Activated effector memory CD4-positive, alpha-beta T cell treated with anti-CD3 and anti-CD28 coated beads, Interleukin-2, amount 50 U/mL, for 16 hours (primary cell): ENCODE results near the gene TIMM17A.
A peak's percentile ranks its signal among the peaks of the same experiment; 100 is the strongest.
"Not testable (repeated sequence)": the region's sequence is repeated elsewhere in the genome, so short reads cannot be mapped to it uniquely, and the experiment has no call there.

ENCODE experiments used
- DNase-seq: peaks from one replicate; pipeline ENCODE4 v3.0.0-alpha.2; 2020

The TIMM17A gene

DNA sequence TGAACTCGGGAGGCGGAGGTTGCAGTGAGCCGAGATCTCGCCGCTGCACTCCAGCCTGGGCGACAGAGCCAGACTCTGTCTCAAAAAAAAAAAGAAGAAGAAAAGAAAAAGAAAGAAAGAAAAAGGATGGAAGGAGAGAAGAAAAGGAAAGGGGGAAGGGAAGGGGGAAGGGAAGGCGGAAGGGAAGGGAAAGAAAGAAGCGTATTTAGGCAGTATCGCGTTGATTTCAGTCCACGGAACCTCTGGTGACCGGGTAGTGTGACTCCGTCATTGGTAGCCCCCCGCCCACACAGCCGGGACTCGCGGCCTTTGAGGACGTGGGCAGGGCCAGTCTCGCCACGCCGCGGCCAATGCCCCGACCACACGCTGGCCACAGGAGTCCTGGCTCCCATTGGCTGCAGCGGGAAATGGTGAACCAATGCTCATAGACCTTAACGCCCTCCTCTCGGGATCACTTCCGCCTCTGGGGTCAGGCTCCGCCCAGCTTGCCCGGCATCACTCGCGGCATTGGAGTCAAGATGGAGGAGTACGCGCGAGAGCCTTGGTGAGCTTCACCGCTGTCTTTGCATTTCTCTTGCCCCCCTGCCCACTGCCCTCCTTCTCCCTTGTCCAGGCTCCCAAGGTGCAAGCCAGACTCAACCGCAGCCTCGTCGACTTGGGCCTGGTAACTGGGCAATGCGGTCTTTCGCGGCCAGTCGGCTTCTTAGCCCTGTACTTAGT, at the start of gene TIMM17A:
Gene TIMM17A (plus strand): TSS at position 495 of the 720 bp plus-strand sequence. CDS start 24 bp downstream, at position 519.
- DNase-seq = peak; percentile 98

DNA sequence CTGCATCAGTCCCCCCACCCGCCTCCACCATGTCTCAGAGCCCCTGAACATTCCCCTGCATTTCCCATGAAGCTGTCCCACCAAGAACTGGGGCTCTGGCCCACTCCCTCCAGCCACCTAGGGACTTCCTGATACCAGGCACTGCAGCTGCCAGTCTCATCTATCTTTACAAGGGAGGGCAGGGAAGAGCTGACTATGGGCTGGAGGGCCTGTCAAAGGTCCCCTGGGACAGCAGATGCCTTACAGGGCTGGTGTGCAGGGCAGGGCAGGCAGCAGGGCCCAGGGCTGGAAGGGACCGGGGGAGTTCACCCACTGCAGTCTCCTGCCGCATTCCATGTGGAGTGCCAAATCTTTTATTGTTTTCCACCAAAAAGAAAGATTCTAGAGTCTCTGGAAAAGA, 49.0 kb upstream of the TIMM17A start:
- no peak for DNase-seq

DNA sequence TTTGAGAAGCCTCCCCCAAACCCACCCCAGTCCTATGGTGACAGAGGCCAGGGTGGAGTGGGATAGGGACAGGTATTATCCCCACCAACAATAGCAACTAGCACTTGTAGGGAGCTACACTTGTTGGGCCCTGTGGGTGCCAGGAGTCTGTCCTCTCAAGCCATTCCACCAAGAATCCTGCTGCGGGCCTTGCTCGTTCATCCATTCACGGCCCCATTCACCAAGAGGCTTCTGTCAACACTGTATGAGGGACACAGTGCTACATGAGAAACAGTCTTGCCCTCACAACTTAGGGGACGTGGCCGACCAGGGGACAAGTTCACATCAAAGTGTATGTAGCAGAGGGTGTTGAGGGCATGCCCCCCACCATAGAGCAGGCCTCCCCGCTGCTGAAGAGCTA, 47.7 kb upstream of the TIMM17A start:
- DNase-seq = no peak

DNA sequence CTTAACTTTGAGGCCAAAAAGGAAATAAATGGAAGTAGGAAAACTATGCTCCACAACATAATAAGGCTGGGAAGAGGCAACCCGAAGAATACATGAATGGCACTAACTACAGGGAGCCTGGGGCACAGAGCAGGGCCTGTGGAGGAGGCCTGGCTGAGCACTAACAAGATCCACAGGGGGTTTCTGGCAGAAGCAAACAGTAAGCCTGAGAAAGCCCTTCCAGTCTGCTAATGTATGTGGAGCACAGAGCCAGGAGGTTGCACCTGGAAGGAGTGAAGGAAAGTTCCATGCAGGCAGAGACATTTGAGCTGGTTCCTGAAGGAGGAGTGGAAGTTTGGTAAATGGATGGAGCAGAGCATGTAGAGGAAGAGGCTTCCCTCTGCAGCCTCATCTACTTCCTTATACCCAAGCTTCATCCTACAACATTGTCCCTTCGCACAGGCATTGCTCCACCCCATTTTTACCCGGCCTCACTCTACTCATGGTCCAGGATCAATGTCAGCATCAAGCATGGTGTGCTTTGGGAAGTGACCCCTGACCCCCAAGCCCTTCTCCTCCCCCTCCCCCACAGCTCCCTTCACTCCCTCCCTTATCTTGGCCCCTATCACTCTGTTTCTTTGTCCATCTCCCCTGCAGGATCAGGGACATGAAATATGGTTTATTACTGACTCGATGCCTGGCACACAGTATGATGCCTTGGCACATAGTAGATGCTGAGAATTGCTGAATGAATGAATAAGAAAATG, 43.3 kb upstream of the TIMM17A start:
- DNase-seq = no peak

DNA sequence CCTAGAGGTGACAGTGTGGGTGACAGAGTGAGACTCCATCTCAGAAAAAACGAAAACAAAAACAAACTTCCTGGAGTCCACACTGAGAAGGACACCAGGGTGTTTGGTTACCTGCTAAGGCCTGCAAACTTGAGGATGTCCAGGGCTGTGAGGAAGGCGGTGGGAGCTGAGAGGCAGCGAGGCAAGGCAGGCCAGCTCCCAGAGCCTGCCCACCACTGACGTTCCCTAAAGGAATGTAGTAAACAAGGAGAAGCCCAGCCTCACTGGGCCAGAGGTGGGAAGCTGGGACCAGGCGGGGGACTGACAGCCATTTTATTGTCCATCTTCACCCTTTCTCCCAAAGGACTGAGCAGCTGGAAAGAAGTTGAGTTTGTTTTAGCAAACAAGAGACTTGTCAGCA, 42.5 kb upstream of the TIMM17A start:
- no peak for DNase-seq

DNA sequence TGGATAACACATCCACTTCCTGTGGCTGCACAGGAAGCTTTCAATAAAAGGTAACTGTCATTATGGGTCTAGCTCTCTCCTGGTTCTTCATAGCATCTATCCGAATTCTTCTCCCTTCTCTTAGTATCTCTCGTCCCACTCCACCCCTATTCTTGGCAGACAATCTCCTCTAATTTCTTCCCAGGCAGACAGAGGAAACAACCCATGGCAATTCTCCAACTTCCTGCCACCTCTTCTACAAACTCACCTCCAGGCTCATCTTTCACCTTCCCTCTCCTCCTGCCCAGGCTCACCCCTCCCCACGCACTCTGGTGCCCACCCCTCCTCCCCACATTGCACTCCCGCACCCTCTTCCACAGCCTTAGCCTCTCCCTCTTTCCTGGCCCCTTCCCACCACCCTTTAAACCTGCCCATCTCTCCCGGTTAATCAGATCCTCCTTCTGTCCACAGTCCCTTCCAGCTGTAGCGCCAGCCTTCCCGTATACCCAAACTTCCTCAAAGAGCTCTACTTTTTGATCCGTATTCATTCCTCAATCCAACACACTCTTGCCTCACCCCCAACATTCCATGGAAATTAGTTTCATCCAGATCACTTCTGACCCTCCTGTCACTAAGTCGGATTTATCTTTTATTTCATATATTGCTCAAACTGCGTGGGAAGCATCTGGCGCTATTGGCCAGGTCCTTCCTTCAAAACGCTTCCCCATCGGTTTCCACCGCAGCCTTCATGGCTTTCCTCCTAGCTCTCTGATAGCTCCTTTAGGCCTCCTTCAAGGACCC, 40.7 kb upstream of the TIMM17A start:
- no peak for DNase-seq

DNA sequence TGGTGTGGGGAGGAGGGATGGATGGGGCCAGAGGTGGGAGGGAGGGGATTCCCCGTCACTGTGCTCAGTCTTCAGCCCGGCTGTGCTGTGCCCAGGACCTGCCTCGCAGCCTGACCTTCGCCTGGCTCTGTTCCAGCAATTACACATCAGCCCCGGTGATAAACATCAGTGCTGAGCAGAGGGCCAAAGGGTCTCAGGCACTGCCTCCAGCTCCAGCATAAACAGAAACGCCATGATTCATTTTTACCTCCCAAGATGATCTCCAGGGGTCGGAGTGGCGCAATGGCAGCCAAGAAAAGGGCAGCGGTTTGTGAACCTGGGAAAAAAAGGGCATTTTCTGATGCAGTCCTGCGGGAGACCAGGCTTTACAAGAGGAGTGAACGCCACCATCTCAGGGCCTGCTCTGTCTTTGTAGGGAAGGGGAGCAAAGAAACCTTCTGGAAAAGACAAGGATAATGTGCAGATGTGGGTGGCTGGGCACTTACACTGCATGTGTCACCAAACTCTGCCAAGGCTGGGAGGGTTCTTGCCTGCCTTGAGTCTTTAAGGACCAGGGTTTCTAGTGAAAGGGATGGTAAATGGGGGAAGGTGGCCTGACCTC, 38.6 kb upstream of the TIMM17A start:
- no peak for DNase-seq

DNA sequence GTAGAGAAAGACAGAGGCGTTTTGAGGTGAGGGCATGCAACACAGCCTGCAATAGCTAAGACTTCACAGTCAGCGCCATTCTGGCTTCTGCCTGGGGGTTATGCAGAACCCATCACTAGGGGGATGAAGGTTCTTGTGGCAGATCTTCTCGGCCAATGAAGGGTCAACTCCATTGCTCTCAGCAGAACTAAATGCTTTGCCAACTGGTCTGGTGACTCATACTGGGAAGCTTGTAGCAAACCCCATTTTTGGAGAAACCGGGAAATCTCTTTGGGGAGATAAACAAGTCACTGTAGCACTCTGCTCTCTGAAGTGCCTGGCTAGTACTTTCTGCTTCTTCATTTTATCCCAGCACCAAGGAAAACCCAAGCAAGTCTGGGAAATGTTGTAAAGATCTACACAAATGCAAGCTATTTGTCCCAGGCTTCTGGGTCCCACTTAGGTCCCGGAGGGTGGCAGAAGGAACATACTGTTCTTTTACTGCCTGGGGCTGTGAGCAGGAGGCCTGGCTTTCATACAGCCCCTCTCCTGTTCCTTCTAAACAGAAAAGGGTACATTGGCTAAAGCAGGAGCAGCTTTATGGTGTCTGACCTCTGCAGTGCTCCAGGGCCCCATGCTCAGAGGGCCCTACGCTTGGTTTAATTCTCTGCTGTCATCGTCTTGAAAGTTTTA, 37.8 kb upstream of the TIMM17A start:
- DNase-seq = no peak

DNA sequence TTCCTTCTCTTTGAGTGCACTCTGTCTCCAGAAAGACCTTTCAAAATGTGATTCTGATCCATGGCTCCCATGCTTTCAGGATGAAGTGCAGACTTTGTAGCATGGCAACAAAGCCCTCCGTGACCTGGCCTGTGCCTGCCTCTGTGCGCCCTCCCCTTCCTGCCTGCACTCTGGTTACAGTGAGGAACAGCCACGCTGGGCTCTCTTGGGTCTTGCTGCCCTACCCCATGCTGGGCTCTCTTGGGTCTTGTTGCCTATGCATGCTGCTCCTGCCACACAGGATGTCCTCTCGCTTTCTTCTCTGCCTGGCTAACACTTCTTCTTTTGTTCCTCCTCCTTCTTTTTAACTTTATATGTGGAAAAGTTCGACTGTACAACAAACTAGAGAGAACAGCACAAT, 37.0 kb upstream of the TIMM17A start:
- no peak for DNase-seq

DNA sequence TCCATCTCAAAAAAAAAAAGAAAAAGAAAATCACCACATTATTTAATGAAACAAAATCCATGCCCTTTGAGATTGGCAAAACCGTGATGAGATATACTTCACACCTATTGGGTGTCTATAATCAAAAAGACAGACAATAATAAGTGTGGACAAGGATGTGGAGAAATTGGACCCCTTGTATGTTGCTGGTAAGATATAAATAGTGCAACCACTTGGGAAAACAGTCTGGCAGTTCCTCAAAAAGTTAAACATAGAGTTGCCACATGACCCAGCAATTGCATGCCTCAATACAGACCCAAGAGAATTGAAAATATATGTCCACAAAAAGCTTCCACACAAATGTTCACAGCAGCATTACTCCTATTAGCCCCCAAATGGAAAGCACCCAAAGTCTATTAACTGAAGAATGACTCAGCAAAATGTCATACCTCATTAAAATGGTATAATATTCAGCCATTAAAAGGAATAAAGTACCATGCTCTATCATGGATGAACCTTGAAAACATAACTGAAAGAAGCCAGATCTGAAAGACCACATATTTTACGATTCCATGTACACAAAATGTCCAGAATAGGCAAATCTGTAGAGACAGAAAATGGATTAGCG, 33.2 kb upstream of the TIMM17A start:
- DNase-seq = no peak

DNA sequence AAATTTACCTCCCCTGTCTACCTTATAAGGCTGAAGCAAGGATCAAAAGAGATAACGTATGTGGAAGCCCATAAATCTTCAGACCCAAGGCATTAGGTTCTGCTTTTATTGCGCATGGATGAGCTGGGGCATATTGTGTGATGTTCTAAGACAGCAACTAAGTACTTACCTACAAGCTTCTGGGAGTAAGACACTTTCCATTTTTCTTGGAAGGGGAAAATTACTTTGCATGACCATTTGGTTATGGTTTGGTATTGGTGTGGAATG, 30.1 kb upstream of the TIMM17A start:
- no peak for DNase-seq

DNA sequence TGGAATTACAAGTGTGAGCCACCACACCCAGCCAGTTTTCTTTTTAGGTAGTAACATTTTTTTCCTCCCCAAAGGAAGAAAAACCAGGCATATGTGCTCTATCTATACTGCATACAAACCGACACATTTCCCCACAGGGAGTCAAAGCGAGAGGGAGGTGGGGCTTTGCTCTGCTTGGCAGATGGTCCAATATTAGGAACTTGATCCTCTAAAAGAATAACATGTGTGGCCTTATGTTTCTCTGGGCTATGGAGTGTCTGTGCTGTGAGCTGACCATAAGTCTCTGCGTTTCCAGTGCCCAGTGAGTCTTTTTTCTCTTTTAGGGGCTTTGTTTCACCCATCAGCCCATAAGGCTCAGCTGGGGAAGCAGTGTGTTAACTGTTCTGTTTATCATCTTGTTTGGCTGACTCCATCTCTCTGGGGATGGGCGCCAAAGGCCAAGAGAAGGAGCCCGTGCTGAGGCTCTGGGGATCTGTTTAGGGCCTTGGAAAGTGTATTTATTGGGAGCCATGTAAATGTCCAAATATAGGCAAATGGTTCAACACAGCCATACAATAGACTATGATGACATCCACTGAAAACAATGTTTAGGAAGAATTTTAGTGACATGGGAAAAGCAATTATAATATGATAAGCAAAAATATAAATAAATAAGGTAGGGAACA, 29.2 kb upstream of the TIMM17A start:
- DNase-seq = no peak

DNA sequence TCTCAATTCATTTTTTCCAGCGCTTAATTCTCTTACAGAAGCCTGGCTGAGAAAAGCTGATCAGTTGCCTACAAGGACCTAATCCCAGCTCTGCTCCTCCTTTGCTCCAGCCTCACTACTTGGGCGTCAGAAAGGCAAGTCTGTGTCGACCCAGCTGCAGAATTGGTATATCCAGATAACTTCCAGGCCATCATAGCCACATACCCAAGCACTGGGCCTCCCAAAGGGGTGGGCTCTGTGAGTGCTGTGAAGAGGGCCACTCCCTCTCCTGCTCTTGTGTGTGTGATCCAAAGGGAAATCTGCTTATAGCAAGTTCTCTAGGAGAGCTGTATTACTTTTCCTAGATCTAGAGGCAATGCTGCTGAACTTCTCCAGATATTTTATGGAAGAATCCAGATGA, 27.0 kb upstream of the TIMM17A start:
- no peak for DNase-seq

DNA sequence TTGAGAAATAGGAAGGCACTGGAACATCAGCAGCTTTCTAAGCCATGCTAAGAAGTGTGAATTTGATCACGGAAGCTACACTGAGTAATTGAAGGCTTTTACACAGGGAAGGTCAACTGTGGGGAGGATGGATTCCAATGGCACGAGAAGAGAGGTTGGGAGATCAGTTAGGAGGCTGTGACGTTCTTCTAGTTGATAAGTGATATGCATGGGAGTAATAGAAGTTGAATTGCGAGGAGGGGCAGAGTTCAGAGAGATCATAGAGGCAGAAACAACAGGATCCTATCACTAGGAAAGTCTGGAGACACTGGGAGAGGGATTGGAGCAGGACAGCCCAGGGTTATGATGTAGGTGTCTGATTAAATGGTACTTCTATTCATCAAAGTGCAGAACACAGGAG, 25.2 kb upstream of the TIMM17A start:
- no peak for DNase-seq

DNA sequence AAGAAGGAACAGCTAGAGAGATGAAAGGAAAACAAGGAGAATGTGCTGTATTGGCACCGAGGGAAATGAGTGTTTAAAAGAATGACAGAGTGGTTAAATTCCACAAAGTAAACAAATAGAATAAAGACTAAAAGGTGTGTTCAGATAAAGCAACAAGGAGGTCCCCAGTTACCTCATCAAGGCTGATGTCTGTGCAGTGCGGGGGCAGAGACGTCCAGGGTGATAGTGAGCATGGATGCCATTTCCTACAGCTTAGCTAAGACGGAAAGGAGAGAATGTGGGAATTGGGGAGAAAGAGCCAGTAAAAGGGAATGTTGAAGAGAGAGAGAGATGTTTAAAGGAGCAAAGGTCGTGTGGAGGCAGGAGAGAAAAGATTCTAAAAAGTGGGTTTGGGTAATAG, 24.5 kb upstream of the TIMM17A start:
- no peak for DNase-seq

DNA sequence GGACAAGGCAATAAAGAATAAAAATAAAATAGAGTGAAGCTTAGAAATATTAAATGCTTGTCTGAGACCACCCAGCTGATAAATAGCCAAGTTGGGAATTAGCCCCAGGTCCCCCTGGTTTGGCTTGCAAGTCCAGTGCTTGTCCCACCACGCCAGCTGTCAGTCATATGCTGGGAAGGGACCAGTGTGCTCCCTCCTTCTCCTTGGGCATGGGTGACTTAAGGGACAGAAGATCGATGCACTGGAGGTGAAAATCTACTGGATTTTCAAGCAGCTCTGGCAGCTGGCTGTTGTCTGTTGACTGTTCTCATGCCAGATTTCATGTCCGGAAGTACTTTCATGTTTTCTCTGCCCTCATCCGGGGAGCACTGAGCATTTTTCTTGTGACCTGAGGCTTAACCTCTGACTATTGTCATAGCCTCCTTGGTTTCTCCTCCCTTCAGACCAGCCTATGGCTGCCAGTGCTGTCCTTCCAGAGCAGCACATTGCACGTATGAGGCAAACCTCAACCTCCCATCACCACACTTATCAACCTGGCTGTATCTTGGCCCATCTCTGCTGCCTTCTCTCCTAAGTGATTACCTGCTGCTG, 21.4 kb upstream of the TIMM17A start:
- DNase-seq = no peak

DNA sequence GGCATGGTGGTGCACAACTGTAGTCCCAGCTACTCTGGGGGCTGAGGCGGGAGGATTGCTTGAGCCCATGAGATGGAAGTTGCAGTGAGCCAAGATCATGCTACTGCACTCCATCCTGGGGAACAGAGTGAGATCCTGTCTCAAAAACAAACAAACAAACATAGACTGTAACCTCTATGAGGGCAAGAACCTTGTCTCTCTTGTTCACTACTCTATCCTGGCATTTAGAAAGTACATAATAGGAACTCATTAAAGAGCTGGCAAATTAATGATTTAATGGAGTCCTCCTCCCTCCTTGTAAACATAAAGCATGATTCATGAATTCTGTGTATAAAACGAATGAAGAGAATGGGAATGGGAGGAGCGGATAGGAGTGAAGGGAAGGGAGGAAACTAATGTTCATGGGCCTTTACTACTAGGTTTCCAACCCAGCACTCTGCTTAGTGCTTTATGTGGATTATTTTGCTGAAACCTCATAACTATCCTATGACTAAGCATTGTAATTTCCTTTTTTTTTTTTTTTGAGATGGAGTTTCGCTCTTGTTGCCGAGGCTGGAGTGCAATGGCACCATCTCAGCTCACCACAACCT, 17.6 kb upstream of the TIMM17A start:
- no peak for DNase-seq

DNA sequence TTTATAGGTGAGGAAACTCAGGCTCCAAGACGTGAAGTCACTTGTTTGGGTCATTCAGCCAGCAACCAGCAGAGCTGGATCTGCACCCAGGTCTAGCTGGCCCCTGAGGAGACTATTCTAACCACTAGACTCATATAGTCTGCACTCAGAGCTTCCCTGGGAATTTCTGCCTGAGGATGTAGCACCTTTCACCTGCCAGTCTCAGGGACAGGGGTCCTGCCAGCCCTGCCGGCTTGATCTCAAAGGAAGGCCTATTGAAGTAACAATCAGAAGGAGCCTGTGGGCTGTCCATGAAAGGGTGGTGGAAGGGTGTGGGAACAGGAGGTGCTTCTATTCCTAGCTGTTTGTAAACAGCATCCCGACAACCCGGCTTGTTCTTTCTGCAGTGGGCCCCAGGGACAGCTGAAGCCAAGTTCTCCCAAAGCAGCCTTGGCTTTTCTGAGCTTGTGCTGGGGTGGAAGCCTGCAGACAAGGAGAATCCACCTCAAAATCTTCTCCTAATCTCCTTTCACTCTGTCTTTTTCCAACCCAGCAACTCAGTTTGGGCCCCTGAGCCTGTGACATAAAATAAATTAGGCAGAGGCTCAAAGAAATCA, 16.8 kb upstream of the TIMM17A start:
- no peak for DNase-seq

DNA sequence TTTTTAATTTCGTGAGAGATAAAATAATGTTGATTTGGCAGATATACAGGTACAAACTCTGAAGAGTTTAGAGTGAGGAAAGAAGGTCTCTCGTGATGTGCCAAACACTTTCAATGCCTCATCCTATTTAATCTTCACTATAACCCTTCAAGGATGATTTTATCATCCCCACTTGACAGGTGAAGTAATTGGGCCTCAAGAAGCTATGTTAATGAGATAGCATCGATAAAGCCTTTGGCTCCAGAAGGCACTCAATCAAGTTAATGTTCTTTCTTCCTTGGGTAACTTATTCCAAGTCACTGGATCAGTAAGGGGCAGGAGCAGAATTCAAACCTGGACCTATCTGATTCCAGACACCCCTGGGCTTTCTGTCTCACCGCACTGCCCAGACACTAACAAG, 16.2 kb upstream of the TIMM17A start:
- DNase-seq = no peak

DNA sequence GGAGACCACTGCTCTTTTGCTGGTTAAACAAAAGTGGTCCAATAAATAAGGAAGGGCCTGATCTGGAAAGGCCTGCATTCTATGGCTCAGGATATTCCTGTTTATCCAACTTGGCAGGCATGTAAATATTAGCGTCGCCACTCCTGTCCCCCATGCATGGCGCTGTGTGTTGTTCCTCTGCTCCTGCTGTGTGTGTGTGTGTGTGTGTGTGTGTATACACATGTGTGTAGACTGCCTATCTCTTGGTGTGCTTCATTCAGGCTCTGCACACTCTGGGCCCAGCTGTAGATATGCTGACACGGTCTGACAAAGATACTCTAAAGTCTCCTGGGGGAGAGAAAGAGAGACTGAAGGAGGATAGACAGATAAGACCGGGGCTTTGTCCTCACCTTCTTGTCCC, 15.7 kb upstream of the TIMM17A start:
- no peak for DNase-seq

DNA sequence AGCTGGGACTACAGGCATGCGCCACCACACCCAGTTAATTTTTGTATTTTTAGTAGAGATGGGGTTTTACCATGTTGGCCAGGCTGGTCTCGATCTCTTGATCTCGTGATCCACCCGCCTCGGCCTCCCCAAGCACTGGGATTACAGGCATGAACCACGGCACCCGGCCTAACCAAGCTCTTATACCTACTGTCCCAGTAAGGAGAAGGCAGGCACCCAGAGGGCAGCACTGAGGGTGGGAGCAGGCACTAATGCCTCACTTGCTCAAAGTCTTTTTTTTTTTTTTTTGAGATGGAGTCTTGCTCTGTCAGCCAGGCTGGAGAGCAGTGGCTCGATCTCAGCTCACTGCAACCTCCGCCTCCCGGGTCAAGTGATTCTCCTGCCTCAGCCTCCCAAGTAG, 15.0 kb upstream of the TIMM17A start:
- DNase-seq = not testable (repeated sequence)
